A673 (cell line): ENCODE measurements around the gene MAMDC4. TPM values are rescaled to one million over a fixed set of nuclear protein-coding genes. Genes with fewer than 3 reads are reported as not detected.

Experiments
- BruUV-seq: library from RNA; stranded (reverse); fragments of 400-500 nt; replicated peaks from 2 replicates; lab custom pipeline; 2021; lab: Mats Ljungman, UMichigan
- CTCF ChIA-PET: fragments of 300-600 bp; sonication (Branson Sonifier 250); formaldehyde crosslinking; loops from one replicate; lab custom pipeline; 2022; ENCODE audit warnings: antibody characterized with exemption; lab: Charles Lee
- POLR2A ChIA-PET: fragments of 300-600 bp; sonication (Branson Sonifier 250); formaldehyde crosslinking; loops from one replicate; lab custom pipeline; 2022; ENCODE audit warnings: antibody characterized with exemption; ENCODE audit not compliant: low non-redundant PET; lab: Charles Lee
- DNase-seq: peaks from one replicate; pipeline ENCODE4 v3.0.0-alpha.2; 2015; ENCODE audit warnings: low spot score
- H3K27ac ChIP-seq: fragments of 200-600 bp; sonication (generic); 2 replicates; pipeline ENCODE4 v1.5.1; 2016; ENCODE audit warnings: mixed run types, low read depth, mild to moderate bottlenecking, mixed read lengths, antibody characterized with exemption, low read length; ENCODE audit not compliant: poor library complexity, severe bottlenecking
- H3K27me3 ChIP-seq: fragments of 200-600 bp; sonication (generic); replicated peaks from 2 replicates; pipeline ENCODE4 v1.6.1; 2017; ENCODE audit warnings: mixed run types, low read depth, mild to moderate bottlenecking, mixed read lengths, antibody characterized with exemption, low read length; ENCODE audit not compliant: insufficient read depth, poor library complexity
- H3K36me3 ChIP-seq: fragments of 200-600 bp; sonication (generic); 2 replicates; pipeline ENCODE4 v1.6.1; 2016; ENCODE audit warnings: mixed run types, mild to moderate bottlenecking, mixed read lengths, antibody characterized with exemption, low read length; ENCODE audit not compliant: insufficient read depth, poor library complexity, severe bottlenecking
- H3K4me1 ChIP-seq: fragments of 200-600 bp; sonication (generic); 2 replicates; pipeline ENCODE4 v1.6.1; 2017; ENCODE audit warnings: mixed run types, mild to moderate bottlenecking, mixed read lengths, antibody characterized with exemption, low read length; ENCODE audit not compliant: insufficient read depth, poor library complexity, severe bottlenecking
- H3K4me3 ChIP-seq: fragments of 200-600 bp; sonication (generic); 2 replicates; pipeline ENCODE4 v1.5.1; 2016; ENCODE audit warnings: low read depth, mixed run types, mild to moderate bottlenecking, mixed read lengths, low read length; ENCODE audit not compliant: poor library complexity, severe bottlenecking
- H3K9me3 ChIP-seq: fragments of 200-600 bp; sonication (generic); 2 replicates; pipeline ENCODE4 v1.6.1; 2016; ENCODE audit warnings: mixed run types, low read depth, mild to moderate bottlenecking, mixed read lengths, antibody characterized with exemption, low read length; ENCODE audit not compliant: poor library complexity, severe bottlenecking
- EZH2 ChIP-seq: fragments of 200-600 bp; sonication (generic); IDR thresholded peaks from 2 replicates; pipeline ENCODE4 v1.6.1; 2017; ENCODE audit warnings: borderline replicate concordance, low read depth, mild to moderate bottlenecking, mixed read lengths, antibody characterized with exemption, low read length; ENCODE audit not compliant: poor library complexity, severe bottlenecking
- intact Hi-C: fragments of 100-400 bp; cut with micrococcal nuclease; formaldehyde crosslinking; loops from one replicate; pipeline ENCODE4 v1.10.0; 2022; ENCODE audit not compliant: unreplicated experiment
- total RNA-seq: library from RNA; stranded (reverse); gene quantifications from 2 replicates; pipeline ENCODE4 v1.2.3, GENCODE V29; 2021
- TF ChIP-seq, protein P1 (sequence below): fragments of 300-800, 200-600 bp; sonication (generic); conservative IDR thresholded peaks from 2 replicates; pipeline ENCODE4 v1.5.1; 2017; ENCODE audit warnings: low read depth, mild to moderate bottlenecking, antibody characterized with exemption, low read length, moderate library complexity, mixed read lengths

MAMDC4 gene
- total RNA-seq, 1 experiment from 2014 or later: 7.9 TPM

DNA sequence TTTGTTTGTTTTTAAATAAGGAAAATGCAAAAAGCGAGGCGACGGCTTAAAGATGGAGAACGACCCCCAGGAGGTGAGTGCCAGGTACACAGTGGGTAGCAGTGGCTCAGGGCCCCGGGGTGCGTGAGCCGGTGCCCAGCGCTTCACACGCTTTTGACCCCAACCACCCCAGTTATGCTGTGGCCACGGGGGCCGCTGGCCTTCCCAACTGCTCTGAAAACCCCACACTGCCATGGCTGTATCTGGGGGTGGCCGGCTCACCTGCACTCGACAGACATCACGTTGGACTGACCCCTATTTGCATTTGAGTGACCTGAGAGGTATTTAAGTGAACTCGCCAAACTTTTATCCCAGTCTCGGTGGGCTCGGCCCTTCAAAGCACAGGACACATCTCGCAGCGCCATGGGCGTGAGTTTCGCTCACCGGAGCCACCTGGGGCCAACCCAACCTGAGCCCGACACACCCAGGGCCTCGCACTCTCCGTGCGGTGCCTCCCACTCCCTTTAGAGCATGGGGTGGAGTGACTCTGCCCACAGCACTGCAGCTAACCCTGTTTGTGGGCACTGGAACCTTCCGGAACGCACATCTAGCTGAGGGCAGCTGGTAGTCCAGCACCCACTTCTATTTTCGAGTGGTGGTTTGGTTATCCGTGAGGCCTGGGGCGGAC is 23.5 kb upstream of the MAMDC4 start:
- POLR2A ChIA-PET: no interaction called here
- CTCF ChIA-PET: no interaction called here
- Histone ChIP-seq H3K27me3 (no peaks in the 10 kb centered on the region), H3K4me3 (no peak overlapping the region), H3K27ac (no peak overlapping the region), H3K4me1 (no peaks in the 10 kb centered on the region), H3K36me3 (peaks cover 78% of the 10 kb centered on the region), H3K9me3 (no peaks in the 10 kb centered on the region)
- TF ChIP-seq EZH2: no peak
- TF ChIP-seq, protein P1, sequence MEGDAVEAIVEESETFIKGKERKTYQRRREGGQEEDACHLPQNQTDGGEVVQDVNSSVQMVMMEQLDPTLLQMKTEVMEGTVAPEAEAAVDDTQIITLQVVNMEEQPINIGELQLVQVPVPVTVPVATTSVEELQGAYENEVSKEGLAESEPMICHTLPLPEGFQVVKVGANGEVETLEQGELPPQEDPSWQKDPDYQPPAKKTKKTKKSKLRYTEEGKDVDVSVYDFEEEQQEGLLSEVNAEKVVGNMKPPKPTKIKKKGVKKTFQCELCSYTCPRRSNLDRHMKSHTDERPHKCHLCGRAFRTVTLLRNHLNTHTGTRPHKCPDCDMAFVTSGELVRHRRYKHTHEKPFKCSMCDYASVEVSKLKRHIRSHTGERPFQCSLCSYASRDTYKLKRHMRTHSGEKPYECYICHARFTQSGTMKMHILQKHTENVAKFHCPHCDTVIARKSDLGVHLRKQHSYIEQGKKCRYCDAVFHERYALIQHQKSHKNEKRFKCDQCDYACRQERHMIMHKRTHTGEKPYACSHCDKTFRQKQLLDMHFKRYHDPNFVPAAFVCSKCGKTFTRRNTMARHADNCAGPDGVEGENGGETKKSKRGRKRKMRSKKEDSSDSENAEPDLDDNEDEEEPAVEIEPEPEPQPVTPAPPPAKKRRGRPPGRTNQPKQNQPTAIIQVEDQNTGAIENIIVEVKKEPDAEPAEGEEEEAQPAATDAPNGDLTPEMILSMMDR: no peak
- DNase-seq: no peak
- no TSS peak for BruUV-seq
- intact Hi-C loops: no loop called here

DNA sequence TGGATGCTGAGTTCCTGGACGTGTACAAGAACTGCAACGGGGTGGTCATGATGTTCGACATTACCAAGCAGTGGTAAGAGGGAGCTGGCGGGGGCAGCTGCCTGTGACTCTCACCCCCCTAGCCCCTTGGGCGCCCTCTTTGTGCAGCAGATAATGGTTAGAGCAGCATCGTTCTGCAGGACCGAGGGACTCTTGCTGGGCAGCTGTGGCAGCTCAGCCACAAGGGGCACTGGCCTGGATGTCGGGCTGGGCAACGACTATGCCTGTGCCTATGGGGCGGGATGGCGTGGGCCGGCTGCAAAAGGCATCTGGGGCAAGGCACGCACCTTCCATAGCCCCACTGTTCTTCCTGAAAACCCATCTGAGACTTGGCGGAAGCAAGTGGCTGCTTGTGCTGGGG is 22.7 kb upstream of the MAMDC4 start:
- Histone ChIP-seq H3K4me3 (no peak overlapping the region), H3K27ac (no peak overlapping the region), H3K4me1 (no peaks in the 10 kb centered on the region), H3K36me3 (peaks cover 71% of the 10 kb centered on the region), H3K9me3 (no peaks in the 10 kb centered on the region), H3K27me3 (no peaks in the 10 kb centered on the region)
- TF ChIP-seq EZH2: no peak
- TF ChIP-seq, protein P1: no peak
- POLR2A ChIA-PET: no interaction called here
- no TSS peak for BruUV-seq
- no peak for DNase-seq
- intact Hi-C loops: no loop called here
- CTCF ChIA-PET: no interaction called here

GRCh38 chr9:136829981-136830885 is 21.9 kb upstream of the MAMDC4 start:
- ChIA-PET POLR2A (no interaction called here), CTCF (no interaction called here)
- H3K36me3 ChIP-seq: peaks cover 65% of the 10 kb centered on the region
- H3K9me3 ChIP-seq: no peaks in the 10 kb centered on the region
- intact Hi-C loops: no loop called here
- H3K4me1 ChIP-seq: no peaks in the 10 kb centered on the region
- H3K27ac ChIP-seq: no peak overlapping the region
- no peak overlapping the region for H3K4me3 ChIP-seq
- TF ChIP-seq, protein P1: no peak
- TF ChIP-seq EZH2: no peak
- no TSS peak for BruUV-seq
- no peaks in the 10 kb centered on the region for H3K27me3 ChIP-seq
- no peak for DNase-seq
